ENCODE data around the gene CFAP299.
"Not testable (repeated sequence)": the region's sequence is repeated elsewhere in the genome, so short reads cannot be mapped to it uniquely, and the experiment has no call there.

Gene CFAP299

GRCh38 chr4:80610845-80611677 lies 275.5 kb downstream of the CFAP299 start:
- no peak for DNase-seq (ENCODE audit: low read depth)

- no peak for DNase-seq (ENCODE audit: low read depth)
These were observed 276.1 kb downstream of the CFAP299 start for GRCh38 chr4:80611678-80611979.

- DNase-seq (ENCODE audit: low read depth): no peak
These were observed 277.9 kb downstream of the CFAP299 start for GRCh38 chr4:80613470-80613869.

- DNase-seq (ENCODE audit: low read depth): no peak
These were observed 278.8 kb downstream of the CFAP299 start for GRCh38 chr4:80614319-80614718.

GRCh38 chr4:80615099-80615498 lies 279.6 kb downstream of the CFAP299 start:
- no peak for DNase-seq (ENCODE audit: low read depth)

- no peak for DNase-seq (ENCODE audit: low read depth)
These were observed 283.6 kb downstream of the CFAP299 start for GRCh38 chr4:80619070-80619674.

GRCh38 chr4:80631861-80632260 lies 296.3 kb downstream of the CFAP299 start:
- no peak for DNase-seq (ENCODE audit: low read depth)

- no peak for DNase-seq (ENCODE audit: low read depth)
These were observed 301.7 kb downstream of the CFAP299 start for GRCh38 chr4:80637190-80637589.

- DNase-seq (ENCODE audit: low read depth): no peak
These were observed 310.5 kb downstream of the CFAP299 start for GRCh38 chr4:80646061-80646460.

- DNase-seq (ENCODE audit: low read depth): no peak
These were observed 320.1 kb downstream of the CFAP299 start for GRCh38 chr4:80655662-80656061.

GRCh38 chr4:80670118-80670517 lies 334.6 kb downstream of the CFAP299 start:
- DNase-seq (ENCODE audit: low read depth): not testable (repeated sequence)

- DNase-seq (ENCODE audit: low read depth): no peak
These were observed 342.9 kb downstream of the CFAP299 start for GRCh38 chr4:80678413-80678812.

- no peak for DNase-seq (ENCODE audit: low read depth)
These were observed 345.4 kb downstream of the CFAP299 start for GRCh38 chr4:80680934-80681333.

- no peak for DNase-seq (ENCODE audit: low read depth)
These were observed 349.7 kb downstream of the CFAP299 start for GRCh38 chr4:80685214-80685613.

- not testable (repeated sequence) for DNase-seq (ENCODE audit: low read depth)
These were observed 352.2 kb downstream of the CFAP299 start for GRCh38 chr4:80687736-80688135.

- no peak for DNase-seq (ENCODE audit: low read depth)
These were observed 358.6 kb downstream of the CFAP299 start for GRCh38 chr4:80694171-80694570.

GRCh38 chr4:80705311-80705710 lies 369.8 kb downstream of the CFAP299 start:
- DNase-seq (ENCODE audit: low read depth): no peak

GRCh38 chr4:80709082-80709869 lies 373.7 kb downstream of the CFAP299 start:
- DNase-seq (ENCODE audit: low read depth): no peak

GRCh38 chr4:80710748-80711451 lies 375.4 kb downstream of the CFAP299 start:
- no peak for DNase-seq (ENCODE audit: low read depth)

GRCh38 chr4:80711956-80712355 lies 376.4 kb downstream of the CFAP299 start:
- no peak for DNase-seq (ENCODE audit: low read depth)

GRCh38 chr4:80713409-80713808 lies 377.9 kb downstream of the CFAP299 start:
- DNase-seq (ENCODE audit: low read depth): no peak

- no peak for DNase-seq (ENCODE audit: low read depth)
These were observed 381.7 kb downstream of the CFAP299 start for GRCh38 chr4:80717204-80717603.
